PFSK-1 (cell line): ENCODE results near the gene PJA2.

Experiments
- POLR2AphosphoS5 ChIP-seq: IDR thresholded peaks from 2 replicates; pipeline ENCODE4 v1.6.1; 2012; ENCODE audit warnings: low read depth, mild to moderate bottlenecking, control low read depth, low read length, moderate library complexity
- REST ChIP-seq, 2 experiments: IDR thresholded peaks; 2 replicates each; pipeline versions ENCODE4 v1.6.1 to v1.8.0; 2011 to 2012; ENCODE audit warnings: low read depth in 2 of 2, low read length in 2 of 2, control low read depth in 1 of 2, inconsistent platforms in 1 of 2, mild to moderate bottlenecking in 1 of 2, moderate library complexity in 1 of 2; ENCODE audit not compliant: insufficient read depth in 1 of 2
- SIN3A ChIP-seq: IDR thresholded peaks from 2 replicates; pipeline ENCODE4 v1.6.1; 2012; ENCODE audit warnings: mild to moderate bottlenecking, low read length, moderate library complexity, borderline replicate concordance; ENCODE audit not compliant: insufficient read depth
- TAF1 ChIP-seq: IDR thresholded peaks from 2 replicates; pipeline ENCODE4 v1.6.1; 2012; ENCODE audit warnings: low read length, control low read depth, borderline replicate concordance; ENCODE audit not compliant: insufficient read depth

DNA sequence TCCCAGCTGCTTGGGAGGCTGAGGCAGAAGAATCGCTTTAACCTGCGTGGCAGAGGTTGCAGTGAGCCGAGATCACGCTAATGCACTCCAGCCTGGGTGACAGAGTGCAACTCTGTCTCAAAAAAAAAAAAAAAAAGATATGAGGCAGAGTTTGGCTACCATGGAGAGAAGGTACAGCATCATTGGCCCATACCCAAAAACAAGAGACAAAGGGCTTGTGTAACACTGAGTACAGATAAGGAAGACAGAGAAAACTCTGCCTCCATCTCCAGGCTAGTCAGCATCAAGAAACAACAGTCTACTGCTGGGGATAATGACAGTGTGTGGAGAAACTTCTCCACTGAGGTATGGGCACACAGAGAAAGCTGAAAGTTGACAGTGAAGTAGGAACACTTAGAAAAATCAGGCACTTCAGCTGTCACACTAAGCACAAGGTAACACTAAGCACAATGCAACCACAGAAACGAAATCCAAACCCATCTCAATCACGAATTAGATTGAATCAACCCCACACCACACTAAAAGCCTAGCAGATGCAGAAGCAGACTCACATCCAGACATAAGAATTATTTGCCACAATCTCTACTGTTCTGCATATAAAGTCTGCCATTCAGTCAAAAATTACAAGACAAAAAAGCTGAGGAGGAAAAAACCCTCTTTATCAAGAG, 10.5 kb downstream of the PJA2 start:
- TF ChIP-seq REST (IDR thresholded peaks at IDR 0.05; ENCODE audit: insufficient read depth in 1 of 2, low read depth in 2 of 2, low read length in 2 of 2) (no peak), POLR2AphosphoS5 (no peak), SIN3A (no peak), TAF1 (no peak)
